Vagina (tissue), 2 donors: ENCODE results near the gene ZCWPW1. TPM values are rescaled to one million over a fixed set of nuclear protein-coding genes. Genes with fewer than 3 reads are reported as not detected.
A peak's percentile ranks its signal among the peaks of the same experiment; 100 is the strongest.

Experiments
- DNase-seq, 2 donors: peaks; one replicate each; pipeline ENCODE4 v3.0.0-alpha.2; 2017; ENCODE audit errors: extremely low spot score in 2 of 2
- H3K27ac ChIP-seq: fragments of 200-600 bp; sonication (generic); one replicate; pipeline ENCODE4 v1.5.1; 2019
- H3K27me3 ChIP-seq: fragments of 200-600 bp; sonication (generic); one replicate; pipeline ENCODE4 v1.5.1; 2019
- H3K36me3 ChIP-seq, 2 donors: fragments of 200-600 bp; sonication (generic); one replicate each; pipeline ENCODE4 v1.5.1; 2017 to 2019
- H3K4me1 ChIP-seq: fragments of 200-600 bp; sonication (generic); one replicate; pipeline ENCODE4 v1.5.1; 2019
- H3K4me3 ChIP-seq, 2 donors: fragments of 200-600 bp; sonication (generic); 1 replicate in 1 of 2; 2 replicates in 1 of 2; pipeline ENCODE4 v1.5.1; 2016 to 2019
- H3K9me3 ChIP-seq: fragments of 200-600 bp; sonication (generic); one replicate; pipeline ENCODE4 v1.5.1; 2019
- POLR2A ChIP-seq, 2 donors: fragments of 450-650 bp; IDR thresholded peaks; one replicate each; pipeline ENCODE4 v1.6.1; 2017; ENCODE audit warnings: antibody characterized with exemption in 2 of 2, mild to moderate bottlenecking in 2 of 2, moderate library complexity in 2 of 2
- POLR2AphosphoS5 ChIP-seq, 2 donors: sonication (generic); formaldehyde crosslinking; IDR thresholded peaks; one replicate each; pipeline ENCODE4 v1.9.0; 2017; ENCODE audit warnings: antibody characterized with exemption in 2 of 2, mild to moderate bottlenecking in 2 of 2, low read depth in 1 of 2; ENCODE audit not compliant: insufficient read depth in 1 of 2
- intact Hi-C: fragments of 100-400 bp; cut with DNase I; formaldehyde crosslinking; loops from one replicate; pipeline ENCODE4 v1.15.1; 2023
- total RNA-seq: library from RNA; depleted of rRNA; stranded (reverse); fragments of >200 nt; gene quantifications from one replicate; pipeline ENCODE4 v1.2.3, GENCODE V29; 2016
- TF ChIP-seq, protein P1 (sequence below), 3 experiments: fragments of 450-650 bp in 2 of 3; fragments of 200-600 bp in 1 of 3; sonication (generic) in 1 of 3; IDR thresholded peaks; one replicate each; pipeline ENCODE4 v1.5.1; 2017 to 2019; ENCODE audit warnings: antibody characterized with exemption in 3 of 3, mild to moderate bottlenecking in 2 of 3, moderate library complexity in 2 of 3

Gene ZCWPW1
- total RNA-seq, 1 donor from 2014 or later, result 5.9 TPM

DNA sequence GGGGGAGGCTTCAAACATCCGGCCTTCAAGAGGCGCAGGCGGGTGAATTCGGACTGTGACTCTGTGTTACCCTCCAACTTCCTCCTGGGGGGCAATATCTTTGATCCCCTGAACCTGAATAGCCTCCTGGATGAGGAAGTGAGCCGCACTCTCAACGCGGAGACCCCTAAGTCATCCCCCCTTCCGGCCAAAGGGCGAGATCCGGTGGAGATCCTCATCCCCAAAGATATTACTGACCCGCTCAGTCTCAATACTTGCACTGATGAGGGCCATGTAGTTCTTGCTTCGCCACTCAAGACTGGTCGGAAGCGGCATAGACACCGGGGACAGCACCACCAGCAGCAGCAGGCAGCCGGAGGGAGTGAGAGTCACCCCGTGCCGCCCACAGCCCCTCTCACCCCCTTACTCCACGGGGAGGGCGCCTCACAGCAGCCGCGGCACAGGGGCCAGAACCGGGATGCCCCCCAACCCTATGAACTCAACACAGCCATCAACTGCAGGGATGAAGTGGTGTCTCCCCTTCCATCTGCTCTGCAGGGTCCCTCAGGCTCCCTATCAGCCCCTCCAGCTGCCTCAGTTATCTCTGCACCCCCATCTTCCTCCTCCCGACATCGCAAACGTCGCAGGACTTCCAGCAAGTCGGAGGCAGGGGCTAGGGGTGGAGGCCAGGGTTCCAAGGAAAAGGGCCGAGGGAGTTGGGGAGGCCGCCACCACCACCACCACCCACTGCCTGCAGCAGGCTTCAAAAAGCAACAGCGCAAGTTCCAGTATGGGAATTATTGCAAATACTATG, 2.2 kb upstream of the ZCWPW1 start:
- DNase-seq, result no peak
- Histone ChIP-seq H3K4me3 (peak overlapping the region; percentile 90 to 93), H3K27ac (peak overlapping the region; percentile 100), H3K9me3 (no peaks in the 10 kb centered on the region), H3K36me3 (peaks cover 0 to 16% of the 10 kb centered on the region in 2 donors), H3K4me1 (peaks cover 40% of the 10 kb centered on the region), H3K27me3 (no peaks in the 10 kb centered on the region)
- intact Hi-C loops, result no loop called here
- TF ChIP-seq POLR2AphosphoS5 (IDR thresholded peaks at IDR 0.05; ENCODE audit: insufficient read depth in 1 of 2, low read depth in 1 of 2) (no peak), POLR2A (IDR thresholded peaks at IDR 0.05) (no peak)
- TF ChIP-seq, protein P1, sequence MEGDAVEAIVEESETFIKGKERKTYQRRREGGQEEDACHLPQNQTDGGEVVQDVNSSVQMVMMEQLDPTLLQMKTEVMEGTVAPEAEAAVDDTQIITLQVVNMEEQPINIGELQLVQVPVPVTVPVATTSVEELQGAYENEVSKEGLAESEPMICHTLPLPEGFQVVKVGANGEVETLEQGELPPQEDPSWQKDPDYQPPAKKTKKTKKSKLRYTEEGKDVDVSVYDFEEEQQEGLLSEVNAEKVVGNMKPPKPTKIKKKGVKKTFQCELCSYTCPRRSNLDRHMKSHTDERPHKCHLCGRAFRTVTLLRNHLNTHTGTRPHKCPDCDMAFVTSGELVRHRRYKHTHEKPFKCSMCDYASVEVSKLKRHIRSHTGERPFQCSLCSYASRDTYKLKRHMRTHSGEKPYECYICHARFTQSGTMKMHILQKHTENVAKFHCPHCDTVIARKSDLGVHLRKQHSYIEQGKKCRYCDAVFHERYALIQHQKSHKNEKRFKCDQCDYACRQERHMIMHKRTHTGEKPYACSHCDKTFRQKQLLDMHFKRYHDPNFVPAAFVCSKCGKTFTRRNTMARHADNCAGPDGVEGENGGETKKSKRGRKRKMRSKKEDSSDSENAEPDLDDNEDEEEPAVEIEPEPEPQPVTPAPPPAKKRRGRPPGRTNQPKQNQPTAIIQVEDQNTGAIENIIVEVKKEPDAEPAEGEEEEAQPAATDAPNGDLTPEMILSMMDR (IDR thresholded peaks at IDR 0.05), result no peak

DNA sequence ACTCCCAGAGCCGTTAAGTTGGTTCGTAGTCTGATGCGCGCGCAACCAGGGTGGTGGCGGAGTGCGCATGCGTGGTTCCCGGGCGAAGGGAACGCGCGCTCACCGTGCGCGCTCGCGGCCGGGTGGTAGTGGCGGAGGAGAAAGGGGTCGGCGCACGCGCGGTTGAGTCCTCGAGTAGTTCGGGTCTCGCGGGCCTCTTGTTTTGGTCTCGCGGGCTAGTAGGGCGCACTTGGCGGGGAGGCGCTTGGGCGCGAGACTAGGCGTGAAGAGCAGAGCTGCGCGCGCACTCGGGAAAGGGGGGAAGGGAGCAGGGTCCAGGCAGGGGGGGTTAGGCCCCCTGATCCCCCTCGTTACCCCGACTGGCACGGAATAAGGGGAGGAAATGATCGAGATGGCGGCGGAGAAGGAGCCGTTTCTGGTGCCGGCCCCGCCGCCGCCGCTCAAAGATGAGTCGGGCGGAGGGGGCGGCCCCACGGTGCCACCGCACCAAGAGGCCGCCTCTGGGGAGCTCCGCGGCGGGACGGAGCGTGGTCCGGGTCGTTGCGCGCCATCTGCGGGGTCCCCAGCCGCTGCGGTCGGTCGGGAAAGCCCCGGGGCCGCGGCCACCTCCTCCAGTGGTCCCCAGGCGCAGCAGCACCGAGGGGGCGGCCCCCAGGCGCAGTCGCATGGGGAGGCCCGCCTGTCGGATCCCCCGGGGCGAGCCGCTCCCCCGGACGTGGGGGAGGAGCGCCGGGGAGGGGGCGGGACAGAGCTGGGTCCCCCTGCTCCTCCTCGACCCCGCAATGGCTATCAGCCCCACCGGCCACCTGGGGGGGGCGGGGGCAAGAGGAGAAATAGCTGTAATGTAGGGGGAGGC, 1.4 kb upstream of the ZCWPW1 start, which contains the start of gene MEPCE:
Gene MEPCE (plus strand): TSS at position 195 of the 856 bp plus-strand sequence. CDS start 188 bp downstream, at position 383.
- Histone ChIP-seq H3K27me3 (no peaks in the 10 kb centered on the region), H3K4me1 (peaks cover 33% of the 10 kb centered on the region), H3K36me3 (peaks cover 0 to 16% of the 10 kb centered on the region in 2 donors), H3K9me3 (no peaks in the 10 kb centered on the region), H3K27ac (peak within 1 kb of the TSS; percentile 100), H3K4me3 (peak within 1 kb of the TSS; percentile 90 to 93)
- intact Hi-C loops, result no loop called here
- peak in 1 of 2 donors; percentile 97 for DNase-seq
- TF ChIP-seq, protein P1 (IDR thresholded peaks at IDR 0.05), result no peak
- TF ChIP-seq POLR2AphosphoS5 (IDR thresholded peaks at IDR 0.05; ENCODE audit: insufficient read depth in 1 of 2, low read depth in 1 of 2) (peak in 1 of 2 donors; percentile 70), POLR2A (IDR thresholded peaks at IDR 0.05) (peak in 1 of 2 donors; percentile 75)

DNA sequence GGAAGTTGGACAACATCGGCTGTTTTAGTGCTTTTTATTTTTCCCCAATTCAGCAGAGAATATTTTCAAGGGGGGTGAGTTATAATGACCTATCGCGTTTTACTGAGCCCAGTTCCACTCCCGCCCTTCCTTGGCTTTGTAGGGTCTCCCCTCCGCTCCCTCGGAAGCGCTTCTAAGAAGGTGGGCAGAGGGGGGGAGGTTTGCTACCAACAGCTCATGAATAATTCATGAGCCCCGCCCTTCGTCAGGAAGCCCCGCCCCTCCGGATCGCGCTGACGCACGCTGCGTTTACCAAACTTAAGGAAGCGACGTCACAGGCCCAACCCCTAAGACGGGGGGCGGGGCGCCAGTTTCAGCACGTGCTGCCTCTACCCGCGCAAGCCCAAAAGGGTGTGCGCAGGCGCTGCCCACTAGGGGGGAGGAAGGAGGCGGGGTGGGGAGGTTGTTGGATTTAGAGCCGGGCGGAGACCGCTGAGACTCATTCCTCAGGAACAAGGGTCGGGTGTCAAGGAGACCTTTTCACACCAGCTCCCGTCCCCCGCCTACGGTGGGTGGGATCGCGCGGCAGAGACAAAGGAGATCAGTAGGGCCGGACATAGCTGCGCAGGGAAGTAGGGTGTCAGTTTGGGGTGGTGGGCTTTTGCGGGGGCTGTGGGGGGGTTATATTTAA, 599 bp upstream of the ZCWPW1 start:
- Histone ChIP-seq H3K4me3 (peak overlapping the region; percentile 90 to 93), H3K27me3 (no peaks in the 10 kb centered on the region), H3K4me1 (peaks cover 26% of the 10 kb centered on the region), H3K9me3 (no peaks in the 10 kb centered on the region), H3K27ac (peak overlapping the region; percentile 100), H3K36me3 (peaks cover 0 to 8% of the 10 kb centered on the region in 2 donors)
- TF ChIP-seq, protein P1 (IDR thresholded peaks at IDR 0.05), result peak in 1 of 3 experiments; percentile 52
- TF ChIP-seq POLR2AphosphoS5 (IDR thresholded peaks at IDR 0.05; ENCODE audit: insufficient read depth in 1 of 2, low read depth in 1 of 2) (peak; percentile 84 to 87), POLR2A (IDR thresholded peaks at IDR 0.05) (peak; percentile 7 to 18)
- intact Hi-C loops, result no loop called here
- DNase-seq, result peak; percentile 99 to 100

DNA sequence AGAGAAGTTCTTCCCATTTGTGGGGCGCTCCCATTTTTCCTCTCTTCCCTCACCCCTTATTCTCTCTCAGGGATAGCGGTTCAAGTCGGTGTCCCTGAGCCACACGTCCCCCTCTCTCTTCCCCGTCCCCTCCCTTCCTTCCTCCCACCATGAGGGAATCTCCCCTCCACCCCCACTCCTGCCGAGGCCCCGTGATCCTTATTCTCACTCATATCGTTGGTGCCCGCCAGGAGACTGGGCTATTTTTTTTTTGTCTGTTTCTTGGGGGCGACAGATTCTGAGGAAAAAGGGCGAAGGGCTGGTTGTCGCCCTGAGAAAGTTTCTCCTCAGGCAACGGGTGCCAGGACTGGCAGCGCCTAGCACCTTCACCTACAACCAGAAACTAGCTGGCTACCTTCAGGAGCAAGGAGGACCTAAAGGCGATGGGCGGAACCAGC, 723 bp downstream of the ZCWPW1 start:
- no peak for DNase-seq
- intact Hi-C loops, result no loop called here
- Histone ChIP-seq H3K9me3 (no peaks in the 10 kb centered on the region), H3K36me3 (no peaks in the 10 kb centered on the region), H3K27ac (peak overlapping the region; percentile 100), H3K4me3 (peak overlapping the region; percentile 90 to 93), H3K27me3 (no peaks in the 10 kb centered on the region), H3K4me1 (peaks cover 25% of the 10 kb centered on the region)
- no peak for TF ChIP-seq POLR2A (IDR thresholded peaks at IDR 0.05)
- TF ChIP-seq POLR2AphosphoS5 (IDR thresholded peaks at IDR 0.05; ENCODE audit: insufficient read depth in 1 of 2, low read depth in 1 of 2), result no peak
- TF ChIP-seq, protein P1 (IDR thresholded peaks at IDR 0.05), result no peak
